HG02610 (cell line): ENCODE measurements around the gene POU1F1.
"Not testable (repeated sequence)": the region's sequence is repeated elsewhere in the genome, so short reads cannot be mapped to it uniquely, and the experiment has no call there.

Source experiments
- ATAC-seq: cut with Tn5 transposase; IDR thresholded peaks from one replicate; pipeline ENCODE4 v1.9.1; 2021; ENCODE audit warnings: mild to moderate bottlenecking, moderate library complexity; ENCODE audit not compliant: unreplicated experiment

The POU1F1 gene

GRCh38 chr3:87260270-87260669 is 16.1 kb downstream of the POU1F1 start:
- peak; percentile 79 for ATAC-seq

GRCh38 chr3:87250009-87250408 is 26.4 kb downstream of the POU1F1 start:
- no peak for ATAC-seq

GRCh38 chr3:87248831-87249230 is 27.6 kb downstream of the POU1F1 start:
- ATAC-seq = no peak

- ATAC-seq = not testable (repeated sequence)
These were observed 28.2 kb downstream of the POU1F1 start for GRCh38 chr3:87248231-87248630.

- ATAC-seq = no peak
These were observed 29.0 kb downstream of the POU1F1 start for GRCh38 chr3:87247430-87247773.

- no peak for ATAC-seq
These were observed 29.5 kb downstream of the POU1F1 start for GRCh38 chr3:87246662-87247429.

- no peak for ATAC-seq
These were observed 40.3 kb downstream of the POU1F1 start for GRCh38 chr3:87236093-87236492.

- no peak for ATAC-seq
These were observed 42.6 kb downstream of the POU1F1 start for GRCh38 chr3:87233805-87234204.

GRCh38 chr3:87229113-87229512 is 47.3 kb downstream of the POU1F1 start:
- ATAC-seq = no peak

GRCh38 chr3:87228316-87228715 is 48.1 kb downstream of the POU1F1 start:
- ATAC-seq = no peak

- peak; percentile 5 for ATAC-seq
These were observed 48.6 kb downstream of the POU1F1 start for GRCh38 chr3:87227835-87228144.

GRCh38 chr3:87227104-87227834 is 49.1 kb downstream of the POU1F1 start, which contains the start of gene CHMP2B:
TSS of gene CHMP2B (plus strand) at chr3:87227309. CDS start at chr3:87227523, 214 bp downstream.
- peak; percentile 96 for ATAC-seq

- ATAC-seq = no peak
These were observed 50.7 kb downstream of the POU1F1 start for GRCh38 chr3:87225659-87226058.

GRCh38 chr3:87219611-87220010 is 56.8 kb downstream of the POU1F1 start:
- no peak for ATAC-seq

GRCh38 chr3:87218560-87218959 is 57.8 kb downstream of the POU1F1 start:
- ATAC-seq = no peak
